ENCODE measurements around the gene PHYKPL. TPM values are rescaled to one million over a fixed set of nuclear protein-coding genes. Genes with fewer than 3 reads are reported as not detected.
"Not testable (repeated sequence)": the region's sequence is repeated elsewhere in the genome, so short reads cannot be mapped to it uniquely, and the experiment has no call there.

The PHYKPL gene
- total RNA-seq, 1 donor from 2014 or later: 77.8 TPM

DNA sequence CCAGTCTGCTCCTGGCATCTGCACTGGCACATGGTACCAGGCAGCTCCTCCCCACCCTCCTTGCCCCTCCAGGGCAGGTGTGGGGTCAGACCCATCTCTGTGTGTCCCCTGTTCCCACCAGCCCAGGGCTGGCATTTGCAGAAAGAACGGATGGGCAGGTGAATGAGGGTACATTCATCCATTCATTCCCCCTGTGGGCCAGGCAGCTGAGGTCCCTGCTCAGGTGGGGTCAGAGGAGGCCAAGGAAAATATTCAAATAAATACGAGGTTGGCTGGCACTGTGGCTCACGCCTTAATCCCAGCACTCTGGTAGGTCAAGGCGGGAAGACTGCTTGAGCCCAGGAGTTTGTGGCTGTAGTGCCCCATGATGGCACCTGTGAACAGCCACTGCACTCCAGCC, 25.0 kb upstream of the PHYKPL start:
- TF ChIP-seq POLR2AphosphoS5 (IDR thresholded peaks at IDR 0.05; ENCODE audit: insufficient read depth in 1 of 2, low read depth in 1 of 2) (no peak), POLR2A (IDR thresholded peaks at IDR 0.05) (no peak)
- TF ChIP-seq, protein P1, sequence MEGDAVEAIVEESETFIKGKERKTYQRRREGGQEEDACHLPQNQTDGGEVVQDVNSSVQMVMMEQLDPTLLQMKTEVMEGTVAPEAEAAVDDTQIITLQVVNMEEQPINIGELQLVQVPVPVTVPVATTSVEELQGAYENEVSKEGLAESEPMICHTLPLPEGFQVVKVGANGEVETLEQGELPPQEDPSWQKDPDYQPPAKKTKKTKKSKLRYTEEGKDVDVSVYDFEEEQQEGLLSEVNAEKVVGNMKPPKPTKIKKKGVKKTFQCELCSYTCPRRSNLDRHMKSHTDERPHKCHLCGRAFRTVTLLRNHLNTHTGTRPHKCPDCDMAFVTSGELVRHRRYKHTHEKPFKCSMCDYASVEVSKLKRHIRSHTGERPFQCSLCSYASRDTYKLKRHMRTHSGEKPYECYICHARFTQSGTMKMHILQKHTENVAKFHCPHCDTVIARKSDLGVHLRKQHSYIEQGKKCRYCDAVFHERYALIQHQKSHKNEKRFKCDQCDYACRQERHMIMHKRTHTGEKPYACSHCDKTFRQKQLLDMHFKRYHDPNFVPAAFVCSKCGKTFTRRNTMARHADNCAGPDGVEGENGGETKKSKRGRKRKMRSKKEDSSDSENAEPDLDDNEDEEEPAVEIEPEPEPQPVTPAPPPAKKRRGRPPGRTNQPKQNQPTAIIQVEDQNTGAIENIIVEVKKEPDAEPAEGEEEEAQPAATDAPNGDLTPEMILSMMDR (IDR thresholded peaks at IDR 0.05): no peak
- Histone ChIP-seq H3K36me3 (no peaks in the 10 kb centered on the region), H3K4me1 (no peaks in the 10 kb centered on the region), H3K9me3 (no peaks in the 10 kb centered on the region), H3K27me3 (no peaks in the 10 kb centered on the region), H3K4me3 (no peak overlapping the region), H3K27ac (no peak overlapping the region)
- intact Hi-C loops (cut with DNase I): no loop called here
- DNase-seq (ENCODE audit: extremely low spot score in 2 of 2): no peak

DNA sequence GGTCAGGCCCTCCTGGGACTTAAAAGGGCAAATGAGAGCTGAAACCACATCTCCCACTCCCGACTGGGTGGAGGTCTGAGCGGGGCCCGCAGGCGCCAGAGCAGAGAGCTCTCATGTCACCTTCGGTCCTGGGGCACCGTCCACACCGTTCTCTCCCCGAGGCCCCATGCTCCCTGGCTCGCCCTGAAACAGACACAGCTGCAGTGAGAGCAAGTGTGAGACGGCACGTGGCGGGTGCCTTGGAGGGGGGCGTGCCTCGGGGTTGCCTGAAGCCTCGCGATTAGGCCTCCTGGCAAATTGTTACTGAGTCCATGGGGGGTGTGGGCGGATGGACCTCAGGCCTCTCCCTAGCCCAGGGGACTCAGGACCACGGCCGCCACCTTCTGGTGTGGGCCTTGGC, 24.1 kb upstream of the PHYKPL start:
- H3K27me3 ChIP-seq: no peaks in the 10 kb centered on the region
- DNase-seq (ENCODE audit: extremely low spot score in 2 of 2): no peak
- H3K4me1 ChIP-seq: no peaks in the 10 kb centered on the region
- no peak overlapping the region for H3K27ac ChIP-seq
- no peaks in the 10 kb centered on the region for H3K36me3 ChIP-seq
- no peak overlapping the region for H3K4me3 ChIP-seq
- no peaks in the 10 kb centered on the region for H3K9me3 ChIP-seq
- TF ChIP-seq, protein P1 (IDR thresholded peaks at IDR 0.05): no peak
- TF ChIP-seq POLR2AphosphoS5 (IDR thresholded peaks at IDR 0.05; ENCODE audit: insufficient read depth in 1 of 2, low read depth in 1 of 2) (no peak), POLR2A (IDR thresholded peaks at IDR 0.05) (no peak)
- intact Hi-C loops (cut with DNase I): no loop called here

DNA sequence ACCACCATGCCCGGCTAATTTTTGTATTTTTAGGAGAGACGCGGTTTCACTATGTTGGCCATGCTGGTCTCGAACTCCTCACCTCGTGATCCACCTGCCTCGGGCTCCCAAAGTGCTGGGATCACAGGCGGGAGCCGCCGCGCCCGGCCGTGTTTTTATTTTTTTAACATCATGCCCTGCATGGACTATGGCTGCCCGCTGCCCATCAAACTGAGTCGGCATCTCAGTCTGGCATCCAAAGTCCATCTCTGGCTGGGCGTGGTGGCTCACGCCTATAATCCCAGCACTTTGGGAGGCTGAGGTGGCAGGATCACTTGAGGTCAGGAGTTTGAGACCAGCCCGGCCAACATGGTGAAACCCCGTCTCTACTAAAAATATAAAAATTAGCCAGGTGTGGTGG, 21.0 kb upstream of the PHYKPL start:
- H3K27me3 ChIP-seq; H3K9me3 ChIP-seq; H3K27ac ChIP-seq; H3K4me1 ChIP-seq; intact Hi-C loops (cut with DNase I); DNase-seq (ENCODE audit: extremely low spot score in 2 of 2); H3K4me3 ChIP-seq; H3K36me3 ChIP-seq: not testable (repeated sequence)

DNA sequence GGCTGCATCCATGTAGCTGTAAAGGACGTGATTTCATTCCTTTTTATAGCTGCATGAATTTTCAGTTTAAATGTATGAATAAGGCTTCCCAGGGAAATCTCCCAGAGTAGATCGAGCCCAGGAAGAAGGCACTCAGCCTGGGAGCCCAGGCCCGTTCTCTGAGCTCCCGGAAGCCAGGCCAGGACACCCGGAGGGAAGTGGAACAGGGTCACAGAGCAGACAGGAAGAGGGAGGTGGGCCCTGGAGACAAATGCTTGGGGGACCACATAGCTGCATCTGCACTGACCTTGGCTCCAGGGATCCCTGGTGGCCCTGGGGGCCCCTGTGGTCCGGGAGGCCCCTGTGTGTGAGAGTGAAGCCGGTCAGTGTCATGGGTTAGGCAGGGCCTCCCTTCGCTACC, 19.7 kb upstream of the PHYKPL start:
- DNase-seq (ENCODE audit: extremely low spot score in 2 of 2): no peak
- TF ChIP-seq, protein P1 (IDR thresholded peaks at IDR 0.05): no peak
- TF ChIP-seq POLR2A (IDR thresholded peaks at IDR 0.05) (no peak), POLR2AphosphoS5 (IDR thresholded peaks at IDR 0.05; ENCODE audit: insufficient read depth in 1 of 2, low read depth in 1 of 2) (no peak)
- H3K27me3 ChIP-seq: no peaks in the 10 kb centered on the region
- no peak overlapping the region for H3K27ac ChIP-seq
- intact Hi-C loops (cut with DNase I): no loop called here
- no peaks in the 10 kb centered on the region for H3K9me3 ChIP-seq
- H3K36me3 ChIP-seq: no peaks in the 10 kb centered on the region
- no peaks in the 10 kb centered on the region for H3K4me1 ChIP-seq
- no peak overlapping the region for H3K4me3 ChIP-seq

DNA sequence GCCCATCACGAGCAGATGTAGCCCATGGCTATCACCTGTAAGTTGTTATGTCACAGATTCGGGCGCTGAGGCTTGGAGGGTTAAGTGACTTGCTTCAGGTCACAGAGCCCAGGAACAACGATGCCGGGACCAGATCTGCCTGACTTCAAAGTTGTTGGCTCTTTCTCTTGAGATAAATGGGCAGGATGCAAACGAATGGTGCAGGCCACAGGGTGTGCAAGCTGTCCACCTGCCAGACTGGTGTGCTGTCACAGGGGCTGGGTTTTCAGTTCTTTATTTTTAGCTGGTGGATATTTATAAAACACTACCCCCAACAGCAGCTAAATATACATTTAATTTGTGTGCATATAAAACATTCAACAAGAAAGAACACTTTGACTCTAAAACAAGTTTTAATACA, 17.7 kb upstream of the PHYKPL start:
- Histone ChIP-seq H3K27me3 (no peaks in the 10 kb centered on the region), H3K27ac (no peak overlapping the region), H3K36me3 (no peaks in the 10 kb centered on the region), H3K4me3 (no peak overlapping the region), H3K9me3 (no peaks in the 10 kb centered on the region), H3K4me1 (no peaks in the 10 kb centered on the region)
- no peak for DNase-seq (ENCODE audit: extremely low spot score in 2 of 2)
- intact Hi-C loops (cut with DNase I): no loop called here
- TF ChIP-seq POLR2AphosphoS5 (IDR thresholded peaks at IDR 0.05; ENCODE audit: insufficient read depth in 1 of 2, low read depth in 1 of 2) (no peak), POLR2A (IDR thresholded peaks at IDR 0.05) (no peak)
- TF ChIP-seq, protein P1 (IDR thresholded peaks at IDR 0.05): no peak
